ENCODE results near the gene CDC42. TPM values are rescaled to one million over a fixed set of nuclear protein-coding genes. Genes with fewer than 3 reads are reported as not detected.

Gene CDC42
- total RNA-seq, 6 experiments from 2014 or later = 74.4 to 128 (median 95.9) TPM

DNA sequence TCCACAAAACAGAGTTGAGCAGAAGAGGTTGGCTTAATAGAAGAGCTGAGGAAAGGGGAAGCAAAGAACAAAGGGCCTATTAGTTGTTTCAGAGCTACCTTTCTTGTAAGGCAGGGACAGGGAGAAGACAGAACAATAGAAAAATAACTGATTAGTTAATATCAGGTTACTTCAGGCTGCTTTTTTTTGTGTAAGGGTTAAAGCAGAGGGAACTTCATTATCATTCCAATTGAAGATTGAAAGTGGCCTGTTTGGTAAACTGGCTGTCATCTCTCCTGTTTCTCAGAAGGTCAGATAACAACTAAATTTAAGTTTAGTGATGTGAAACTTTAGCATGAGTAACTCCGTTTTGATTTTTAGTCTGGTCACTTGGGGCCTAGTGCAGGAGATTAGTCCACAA is 22.3 kb downstream of the CDC42 start:
- Histone ChIP-seq H3K36me3 (peaks cover 0 to 11% (median 3%) of the 10 kb centered on the region in 4 donors), H3K27ac (no peak overlapping the region), H3K27me3 (no peaks in the 10 kb centered on the region), H3K4me3 (no peak overlapping the region), H3K9me3 (no peaks in the 10 kb centered on the region), H3K4me1 (peaks cover 0 to 39% (median 7%) of the 10 kb centered on the region in 4 donors)
- WGBS (ENCODE audit: insufficient coverage, low coverage, low lambda C conversion rate, missing lambda C conversion rate) = 35% methylated on average over 1 of the region's 1 CpG
- TF ChIP-seq CTCF (IDR thresholded peaks at IDR 0.05) (no peak), POLR2A (IDR thresholded peaks at IDR 0.05) (no peak)
- DNase-seq (no peak), ATAC-seq (no peak)
- intact Hi-C loops (cut with DNase I) = no loop called here

DNA sequence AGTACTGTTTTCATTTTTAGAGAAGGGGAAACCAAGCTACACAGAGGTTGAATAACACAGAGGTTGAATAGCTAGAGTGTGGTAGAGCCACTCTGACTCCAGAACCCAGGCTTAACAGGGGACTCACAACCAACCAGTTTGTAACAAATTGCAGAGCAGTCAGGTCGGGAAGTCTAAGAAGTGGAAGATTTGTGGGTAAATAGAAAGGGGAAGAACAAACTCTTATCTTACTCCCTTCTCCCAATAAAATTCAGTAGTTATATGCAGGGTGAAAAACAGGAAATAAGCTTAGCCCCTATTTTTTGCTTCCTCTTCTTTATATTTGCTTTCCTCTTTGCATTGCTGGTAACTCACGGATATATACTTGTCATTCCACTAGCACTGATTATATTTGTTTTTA is 23.2 kb downstream of the CDC42 start:
- 34% methylated on average over 2 of the region's 2 CpGs for WGBS (ENCODE audit: insufficient coverage, low coverage, low lambda C conversion rate, missing lambda C conversion rate)
- Histone ChIP-seq H3K27ac (no peak overlapping the region), H3K27me3 (no peaks in the 10 kb centered on the region), H3K9me3 (no peaks in the 10 kb centered on the region), H3K36me3 (peaks cover 0 to 17% (median 5%) of the 10 kb centered on the region in 4 donors), H3K4me1 (peaks cover 0 to 36% (median 7%) of the 10 kb centered on the region in 4 donors), H3K4me3 (no peak overlapping the region)
- ATAC-seq = peak in 3 of 4 donors; percentile 19 to 50 (median 22)
- DNase-seq = no peak
- TF ChIP-seq CTCF (IDR thresholded peaks at IDR 0.05) = no peak
- TF ChIP-seq POLR2A (IDR thresholded peaks at IDR 0.05) = no peak
- intact Hi-C loops (cut with DNase I) = no loop called here

DNA sequence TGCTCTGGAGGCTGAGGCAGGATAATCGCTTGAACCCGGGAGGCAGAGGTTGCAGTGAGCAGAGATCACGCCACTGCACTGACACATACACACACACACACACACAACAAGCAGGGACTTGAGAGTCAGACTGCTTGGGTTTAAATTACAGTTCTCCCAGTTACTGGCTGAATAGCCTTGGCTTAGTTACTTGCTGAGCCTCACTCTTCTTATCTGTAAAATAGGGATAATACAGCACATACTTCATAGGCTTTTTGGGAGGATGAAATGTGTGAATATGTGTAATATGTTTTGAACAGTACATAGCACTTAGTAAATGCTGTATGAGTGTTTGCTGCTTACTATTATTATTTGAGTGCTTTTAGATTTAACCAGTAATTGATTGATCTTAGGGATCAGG is 23.8 kb downstream of the CDC42 start:
- WGBS (ENCODE audit: insufficient coverage, low coverage, low lambda C conversion rate, missing lambda C conversion rate) = 100% methylated on average over 1 of the region's 3 CpGs
- ATAC-seq = no peak
- Histone ChIP-seq H3K9me3 (no peaks in the 10 kb centered on the region), H3K4me3 (no peak overlapping the region), H3K27ac (no peak overlapping the region), H3K4me1 (peaks cover 0 to 30% (median 5%) of the 10 kb centered on the region in 4 donors), H3K27me3 (no peaks in the 10 kb centered on the region), H3K36me3 (peaks cover 0 to 18% (median 5%) of the 10 kb centered on the region in 4 donors)
- intact Hi-C loops (cut with DNase I) = no loop called here
- TF ChIP-seq CTCF (IDR thresholded peaks at IDR 0.05) = no peak
- TF ChIP-seq POLR2A (IDR thresholded peaks at IDR 0.05) = no peak
- no peak for DNase-seq

- Histone ChIP-seq H3K27ac (no peak overlapping the region), H3K9me3 (no peaks in the 10 kb centered on the region), H3K27me3 (no peaks in the 10 kb centered on the region), H3K36me3 (peaks cover 0 to 28% (median 10%) of the 10 kb centered on the region in 4 donors), H3K4me3 (no peak overlapping the region), H3K4me1 (peaks cover 0 to 17% (median 3%) of the 10 kb centered on the region in 4 donors)
- WGBS (ENCODE audit: insufficient coverage, low coverage, low lambda C conversion rate, missing lambda C conversion rate) = 59% methylated on average over 5 of the region's 5 CpGs
- no peak for ATAC-seq
- no peak for TF ChIP-seq CTCF (IDR thresholded peaks at IDR 0.05)
- no peak for TF ChIP-seq POLR2A (IDR thresholded peaks at IDR 0.05)
- DNase-seq = no peak
- intact Hi-C loops (cut with DNase I) = no loop called here
These were observed 25.2 kb downstream of the CDC42 start for GRCh38 chr1:22077728-22078127.

- WGBS (ENCODE audit: insufficient coverage, low coverage, low lambda C conversion rate, missing lambda C conversion rate) = 81% methylated on average over 2 of the region's 2 CpGs
- Histone ChIP-seq H3K9me3 (no peaks in the 10 kb centered on the region), H3K27ac (no peak overlapping the region), H3K4me3 (no peak overlapping the region), H3K4me1 (peaks cover 0 to 17% (median 3%) of the 10 kb centered on the region in 4 donors), H3K36me3 (peaks cover 0 to 28% (median 10%) of the 10 kb centered on the region in 4 donors), H3K27me3 (no peaks in the 10 kb centered on the region)
- TF ChIP-seq CTCF (IDR thresholded peaks at IDR 0.05) (no peak), POLR2A (IDR thresholded peaks at IDR 0.05) (no peak)
- DNase-seq (no peak), ATAC-seq (no peak)
- intact Hi-C loops (cut with DNase I) = no loop called here
These were observed 25.6 kb downstream of the CDC42 start for GRCh38 chr1:22078133-22078532.
